HFF-Myc (cell line): Measurements from ENCODE around the gene SNPH.
"Not testable (repeated sequence)": the region's sequence is repeated elsewhere in the genome, so short reads cannot be mapped to it uniquely, and the experiment has no call there.

Experiments used
- DNase-seq: peaks from one replicate; pipeline ENCODE4 v3.0.0-alpha.2; 2011; ENCODE audit warnings: low read depth; ENCODE audit errors: extremely low read depth
- H3K4me3 ChIP-seq: replicated peaks from 2 replicates; pipeline ENCODE4 v1.5.1; 2011; ENCODE audit warnings: low read depth, mild to moderate bottlenecking, control low read depth, low read length
- TF ChIP-seq, protein P1 (sequence below): IDR thresholded peaks from 2 replicates; pipeline ENCODE4 v1.5.1; 2012; ENCODE audit warnings: mild to moderate bottlenecking, low read depth, low read length, control low read depth; ENCODE audit errors: missing control alignments

The SNPH gene

DNA sequence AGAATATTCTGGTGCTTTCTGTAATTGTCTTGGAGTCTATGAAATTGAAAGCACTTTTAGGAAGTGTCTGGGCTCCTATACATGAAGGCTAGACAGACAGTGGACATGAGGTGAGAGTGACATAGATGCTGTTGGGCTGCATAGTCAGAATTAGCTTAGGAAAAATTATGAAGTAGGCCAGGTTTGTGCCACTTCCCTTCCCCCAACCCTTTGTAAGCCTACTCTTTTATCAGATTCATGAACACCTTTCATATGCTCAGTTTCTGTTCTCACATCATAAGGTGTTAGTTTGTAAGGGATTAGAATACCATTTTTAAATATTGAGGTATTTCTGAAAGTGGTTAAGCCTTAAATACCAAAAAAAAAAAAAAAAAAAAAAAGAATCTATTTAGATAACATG lies 18.4 kb upstream of the SNPH start:
- TF ChIP-seq, protein P1, sequence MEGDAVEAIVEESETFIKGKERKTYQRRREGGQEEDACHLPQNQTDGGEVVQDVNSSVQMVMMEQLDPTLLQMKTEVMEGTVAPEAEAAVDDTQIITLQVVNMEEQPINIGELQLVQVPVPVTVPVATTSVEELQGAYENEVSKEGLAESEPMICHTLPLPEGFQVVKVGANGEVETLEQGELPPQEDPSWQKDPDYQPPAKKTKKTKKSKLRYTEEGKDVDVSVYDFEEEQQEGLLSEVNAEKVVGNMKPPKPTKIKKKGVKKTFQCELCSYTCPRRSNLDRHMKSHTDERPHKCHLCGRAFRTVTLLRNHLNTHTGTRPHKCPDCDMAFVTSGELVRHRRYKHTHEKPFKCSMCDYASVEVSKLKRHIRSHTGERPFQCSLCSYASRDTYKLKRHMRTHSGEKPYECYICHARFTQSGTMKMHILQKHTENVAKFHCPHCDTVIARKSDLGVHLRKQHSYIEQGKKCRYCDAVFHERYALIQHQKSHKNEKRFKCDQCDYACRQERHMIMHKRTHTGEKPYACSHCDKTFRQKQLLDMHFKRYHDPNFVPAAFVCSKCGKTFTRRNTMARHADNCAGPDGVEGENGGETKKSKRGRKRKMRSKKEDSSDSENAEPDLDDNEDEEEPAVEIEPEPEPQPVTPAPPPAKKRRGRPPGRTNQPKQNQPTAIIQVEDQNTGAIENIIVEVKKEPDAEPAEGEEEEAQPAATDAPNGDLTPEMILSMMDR: no peak
- DNase-seq: no peak
- no peak overlapping the region for H3K4me3 ChIP-seq

DNA sequence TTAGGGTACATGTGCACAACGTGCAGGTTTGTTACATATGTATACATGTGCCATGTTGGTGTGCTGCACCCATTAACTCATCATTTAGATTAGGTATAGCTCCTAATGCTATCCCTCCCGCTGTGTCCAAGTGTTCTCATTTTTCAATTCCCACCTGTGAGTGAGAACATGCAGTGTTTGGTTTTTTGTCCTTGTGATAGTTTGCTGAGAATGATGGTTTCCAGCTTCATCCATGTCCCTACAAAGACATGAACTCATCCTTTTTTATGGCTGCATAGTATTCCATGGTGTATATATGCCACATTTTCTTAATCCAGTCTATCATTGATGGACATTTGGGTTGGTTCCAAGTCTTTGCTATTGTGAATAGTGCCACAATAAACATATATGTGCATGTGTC lies 15.8 kb upstream of the SNPH start:
- DNase-seq, H3K4me3 ChIP-seq: not testable (repeated sequence)

DNA sequence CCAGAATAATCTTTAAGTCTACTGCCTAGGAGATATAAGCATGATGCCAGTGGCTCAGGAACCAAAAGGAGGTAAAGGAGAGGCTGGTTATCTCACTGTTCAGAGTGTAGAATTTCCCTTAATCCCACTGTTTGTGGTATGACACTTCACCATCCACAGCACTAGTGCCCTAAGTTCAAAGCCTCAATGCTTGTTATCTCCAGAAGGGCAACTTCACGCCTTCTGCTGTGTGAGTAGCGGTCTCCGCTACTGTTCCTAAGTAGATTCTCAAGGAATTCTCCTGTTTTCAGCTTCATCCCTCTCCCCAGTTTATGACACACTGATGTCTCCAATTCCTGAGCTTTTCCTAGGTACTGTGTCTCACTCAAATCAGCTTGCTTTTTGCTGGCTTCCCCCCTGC lies 13.7 kb upstream of the SNPH start:
- DNase-seq: no peak
- TF ChIP-seq, protein P1: no peak

DNA sequence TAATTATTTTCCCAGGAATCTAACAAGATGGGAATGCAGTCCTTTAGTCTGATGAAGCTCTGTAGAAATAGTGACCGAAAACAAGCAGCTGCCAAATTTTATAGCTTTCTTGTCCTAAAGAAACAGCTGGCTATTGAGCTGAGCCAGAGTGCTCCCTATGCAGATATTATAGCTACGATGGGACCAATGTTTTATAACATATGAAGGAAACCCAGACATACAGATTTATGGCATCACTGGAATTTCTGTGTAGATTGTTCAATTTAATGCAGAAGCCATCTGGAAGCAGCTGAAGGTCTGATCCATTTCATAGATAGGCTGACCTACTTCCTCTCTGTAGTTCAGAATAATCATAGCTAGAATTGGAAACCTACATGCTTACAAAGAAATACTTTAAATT lies 11.8 kb upstream of the SNPH start:
- no peak overlapping the region for H3K4me3 ChIP-seq
- no peak for DNase-seq
- TF ChIP-seq, protein P1: no peak

More for the DNA sequence above, 13.7 kb upstream of the SNPH start:
- no peak overlapping the region for H3K4me3 ChIP-seq

DNA sequence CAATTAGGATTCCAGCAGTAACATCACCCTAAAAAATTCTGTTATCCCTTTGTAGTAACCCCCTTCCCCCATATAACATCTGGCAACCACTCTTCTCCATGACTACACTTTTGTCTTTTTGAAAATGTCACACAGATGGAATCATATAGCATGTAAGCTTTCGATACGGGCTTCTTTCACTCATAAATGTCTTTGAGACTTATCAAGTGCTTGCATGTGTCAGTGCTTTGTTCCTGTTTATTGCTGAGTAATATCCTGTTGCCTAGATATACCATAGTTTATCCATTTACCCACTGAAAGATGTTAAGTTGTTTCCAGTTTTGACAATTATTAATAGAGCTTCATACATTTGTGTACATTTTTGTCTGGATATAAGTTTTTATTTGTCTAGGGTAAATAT lies 10.4 kb upstream of the SNPH start:
- no peak for DNase-seq
- H3K4me3 ChIP-seq: no peak overlapping the region
- TF ChIP-seq, protein P1: no peak

DNA sequence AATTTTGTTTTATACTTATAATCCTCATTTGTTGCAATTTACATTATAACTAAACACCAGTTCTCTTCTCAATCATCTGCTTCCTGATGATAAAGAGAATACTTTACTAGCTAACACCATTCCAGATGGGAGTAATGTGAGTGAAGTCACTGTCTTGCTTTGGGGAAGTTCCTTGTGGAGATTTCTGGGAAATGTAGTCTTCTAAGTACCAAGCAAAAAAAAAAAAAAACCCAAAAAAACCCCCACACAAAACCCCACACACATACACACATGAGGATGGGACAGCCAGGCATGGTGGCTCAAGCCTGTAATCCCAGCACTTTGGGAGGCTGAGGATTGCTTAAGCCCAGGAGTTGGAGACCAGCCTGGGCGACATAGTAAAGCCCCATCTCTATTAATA lies 2.2 kb upstream of the SNPH start:
- TF ChIP-seq, protein P1: no peak
- DNase-seq: no peak
- no peak overlapping the region for H3K4me3 ChIP-seq

DNA sequence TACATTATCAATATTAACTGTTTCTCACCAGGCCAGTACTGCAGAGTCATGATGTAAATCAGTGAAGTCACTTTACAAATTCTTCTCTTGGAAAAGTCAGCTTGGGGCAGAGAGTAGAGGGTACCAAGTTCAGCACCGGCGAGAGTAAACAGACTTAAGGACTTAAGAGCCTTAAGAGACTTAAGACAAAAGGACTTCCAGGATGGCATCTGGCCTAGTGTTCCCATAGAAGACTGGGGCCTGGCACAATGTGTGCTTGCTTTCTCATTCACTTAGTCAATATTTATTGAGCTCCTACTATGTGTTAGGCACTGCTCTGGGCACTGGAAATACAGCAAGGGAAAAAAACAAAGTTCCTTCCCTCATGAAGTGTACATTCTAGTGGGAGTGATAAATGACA lies 1.4 kb upstream of the SNPH start:
- TF ChIP-seq, protein P1: no peak
- DNase-seq: no peak
- no peak overlapping the region for H3K4me3 ChIP-seq
